OCI-LY7 (cell line): Measurements from ENCODE around the gene IL17REL. TPM values are rescaled to one million over a fixed set of nuclear protein-coding genes. Genes with fewer than 3 reads are reported as not detected.

Experiments used
- BruUV-seq: library from RNA; stranded (reverse); fragments of 400-500 nt; replicated peaks from 2 replicates; lab custom pipeline; 2021; lab: Mats Ljungman, UMichigan
- CTCF ChIA-PET: fragments of 300-600 bp; sonication (Branson Sonifier 250); formaldehyde crosslinking; loops from one replicate; lab custom pipeline; 2022; ENCODE audit warnings: antibody characterized with exemption; ENCODE audit not compliant: unreplicated experiment; lab: Charles Lee
- POLR2A ChIA-PET: fragments of 300-600 bp; sonication (Branson Sonifier 250); formaldehyde crosslinking; loops from one replicate; lab custom pipeline; 2022; ENCODE audit warnings: antibody characterized with exemption; lab: Charles Lee
- DNase-seq: peaks from one replicate; pipeline ENCODE4 v3.0.0-alpha.2; 2015; ENCODE audit warnings: low spot score
- H2AFZ ChIP-seq: fragments of 200-600 bp; sonication (generic), shearing (Covaris generic); 2 replicates; pipeline ENCODE4 v1.6.1; 2014; ENCODE audit warnings: mild to moderate bottlenecking, antibody characterized with exemption, low read length, moderate library complexity
- H3K27ac ChIP-seq: fragments of 200-600 bp; sonication (generic); 2 replicates; pipeline ENCODE4 v1.5.1; 2014; ENCODE audit warnings: mixed run types, low read depth, mild to moderate bottlenecking, moderate library complexity, low read length, inconsistent platforms; ENCODE audit not compliant: poor library complexity, severe bottlenecking
- H3K36me3 ChIP-seq: fragments of 200-600 bp; sonication (generic); 2 replicates; pipeline ENCODE4 v1.6.1; 2014; ENCODE audit warnings: mild to moderate bottlenecking, antibody characterized with exemption, low read length, moderate library complexity, mixed read lengths; ENCODE audit not compliant: insufficient read depth
- H3K4me1 ChIP-seq: fragments of 200-600 bp; sonication (generic); 2 replicates; pipeline ENCODE4 v1.5.1; 2014; ENCODE audit warnings: mild to moderate bottlenecking, low read length; ENCODE audit not compliant: insufficient read depth, poor library complexity, severe bottlenecking
- H3K4me2 ChIP-seq: fragments of 200-600 bp; sonication (generic); 2 replicates; pipeline ENCODE4 v1.6.1; 2014; ENCODE audit warnings: mild to moderate bottlenecking, low read length
- H3K4me3 ChIP-seq: fragments of 200-600 bp; sonication (generic); 2 replicates; pipeline ENCODE4 v1.5.1; 2014; ENCODE audit warnings: mild to moderate bottlenecking, low read depth, low read length; ENCODE audit not compliant: poor library complexity, severe bottlenecking
- H3K79me2 ChIP-seq: fragments of 200-600 bp; sonication (generic); 2 replicates; pipeline ENCODE4 v1.6.1; 2016; ENCODE audit warnings: low read depth, mild to moderate bottlenecking, low read length, moderate library complexity, mixed read lengths; ENCODE audit not compliant: insufficient read depth
- H3K9me2 ChIP-seq: fragments of 200-600 bp; sonication (generic); 2 replicates; pipeline ENCODE4 v1.6.1; 2016; ENCODE audit warnings: mild to moderate bottlenecking, low read length, mixed read lengths; ENCODE audit not compliant: insufficient read depth
- H3K9me3 ChIP-seq: fragments of 200-600 bp; sonication (generic); 2 replicates; pipeline ENCODE4 v1.6.1; 2014; ENCODE audit warnings: mild to moderate bottlenecking, mixed run types, low read length, mixed read lengths
- H4K20me1 ChIP-seq: fragments of 200-600 bp; sonication (generic); 2 replicates; pipeline ENCODE4 v1.6.1; 2014; ENCODE audit warnings: mild to moderate bottlenecking, antibody characterized with exemption, low read length, moderate library complexity, mixed read lengths; ENCODE audit not compliant: insufficient read depth
- CTCF ChIP-seq: fragments of 200-600 bp; sonication (generic); conservative IDR thresholded peaks from 2 replicates; pipeline ENCODE4 v1.5.1; 2014; ENCODE audit warnings: mild to moderate bottlenecking, antibody characterized with exemption, low read length, moderate library complexity, mixed read lengths
- EZH2phosphoT487 ChIP-seq: fragments of 200-600 bp; sonication (generic); IDR thresholded peaks from 2 replicates; pipeline ENCODE4 v1.6.1; 2018; ENCODE audit warnings: low read depth, borderline replicate concordance, mild to moderate bottlenecking, mixed run types, antibody characterized with exemption, low read length, moderate library complexity, mixed read lengths
- intact Hi-C: fragments of 100-400 bp; cut with micrococcal nuclease; formaldehyde crosslinking; loops from one replicate; pipeline ENCODE4 v1.10.0; 2022; ENCODE audit not compliant: unreplicated experiment
- total RNA-seq, 2 experiments: library from RNA; depleted of rRNA in 1 of 2; stranded (reverse); fragments of >200 nt in 1 of 2; shearing (Covaris generic) in 1 of 2; gene quantifications; 2 replicates each; pipeline ENCODE4 v1.2.3, GENCODE V29; 2014 to 2022

IL17REL gene
- total RNA-seq, 2 experiments from 2014 or later = 0.03 TPM; not detected in 1

GRCh38 chr22:50048061-50048765 is 35.6 kb upstream of the IL17REL start:
- TF ChIP-seq CTCF (no peak), EZH2phosphoT487 (no peak)

GRCh38 chr22:50047346-50047745 is 34.8 kb upstream of the IL17REL start:
- Histone ChIP-seq H3K27ac (no peak overlapping the region), H3K4me3 (no peak overlapping the region), H4K20me1 (no peaks in the 10 kb centered on the region), H3K9me2 (no peaks in the 10 kb centered on the region), H3K36me3 (no peaks in the 10 kb centered on the region), H3K4me1 (no peaks in the 10 kb centered on the region), H3K79me2 (no peaks in the 10 kb centered on the region), H3K9me3 (no peaks in the 10 kb centered on the region), H3K4me2 (no peak overlapping the region), H2AFZ (no peak overlapping the region)
- no TSS peak for BruUV-seq
- ChIA-PET CTCF (no interaction called here), POLR2A (no interaction called here)
- intact Hi-C loops = no loop called here
- TF ChIP-seq EZH2phosphoT487 (no peak), CTCF (no peak)
- no peak for DNase-seq

More at GRCh38 chr22:50048061-50048765, 35.6 kb upstream of the IL17REL start:
- Histone ChIP-seq H3K9me2 (no peaks in the 10 kb centered on the region), H3K27ac (no peak overlapping the region), H4K20me1 (no peaks in the 10 kb centered on the region), H2AFZ (no peak overlapping the region), H3K4me2 (no peak overlapping the region), H3K4me3 (no peak overlapping the region), H3K79me2 (no peaks in the 10 kb centered on the region), H3K9me3 (0 out of 2 replicates have a peak, but pooled peaks cover 3% of the 10 kb centered on the region), H3K36me3 (no peaks in the 10 kb centered on the region), H3K4me1 (no peaks in the 10 kb centered on the region)
- BruUV-seq = no TSS peak
- ChIA-PET CTCF (no interaction called here), POLR2A (no interaction called here)
- no peak for DNase-seq
- intact Hi-C loops = no loop called here

GRCh38 chr22:50046481-50047245 is 34.1 kb upstream of the IL17REL start:
- BruUV-seq = no TSS peak
- H3K36me3 ChIP-seq = no peaks in the 10 kb centered on the region
- no peak overlapping the region for H3K4me3 ChIP-seq
- POLR2A ChIA-PET = no interaction called here
- no peaks in the 10 kb centered on the region for H3K9me3 ChIP-seq
- H3K79me2 ChIP-seq = no peaks in the 10 kb centered on the region
- H3K4me2 ChIP-seq = no peak overlapping the region
- H3K4me1 ChIP-seq = no peaks in the 10 kb centered on the region
- no peak overlapping the region for H2AFZ ChIP-seq
- no peak for DNase-seq
- TF ChIP-seq CTCF (no peak), EZH2phosphoT487 (no peak)
- no peak overlapping the region for H3K27ac ChIP-seq
- no peaks in the 10 kb centered on the region for H4K20me1 ChIP-seq
- CTCF ChIA-PET = no interaction called here
- H3K9me2 ChIP-seq = no peaks in the 10 kb centered on the region
- intact Hi-C loops = no loop called here
